Pons (tissue), 1 donor: ENCODE results near the gene PRDX6.
"Not testable (repeated sequence)": the region's sequence is repeated elsewhere in the genome, so short reads cannot be mapped to it uniquely, and the experiment has no call there.

ENCODE experiments used
- DNase-seq: peaks from one replicate; pipeline ENCODE4 v3.0.0-alpha.2; 2016; ENCODE audit warnings: low spot score

The PRDX6 gene, protein sequence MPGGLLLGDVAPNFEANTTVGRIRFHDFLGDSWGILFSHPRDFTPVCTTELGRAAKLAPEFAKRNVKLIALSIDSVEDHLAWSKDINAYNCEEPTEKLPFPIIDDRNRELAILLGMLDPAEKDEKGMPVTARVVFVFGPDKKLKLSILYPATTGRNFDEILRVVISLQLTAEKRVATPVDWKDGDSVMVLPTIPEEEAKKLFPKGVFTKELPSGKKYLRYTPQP

DNA sequence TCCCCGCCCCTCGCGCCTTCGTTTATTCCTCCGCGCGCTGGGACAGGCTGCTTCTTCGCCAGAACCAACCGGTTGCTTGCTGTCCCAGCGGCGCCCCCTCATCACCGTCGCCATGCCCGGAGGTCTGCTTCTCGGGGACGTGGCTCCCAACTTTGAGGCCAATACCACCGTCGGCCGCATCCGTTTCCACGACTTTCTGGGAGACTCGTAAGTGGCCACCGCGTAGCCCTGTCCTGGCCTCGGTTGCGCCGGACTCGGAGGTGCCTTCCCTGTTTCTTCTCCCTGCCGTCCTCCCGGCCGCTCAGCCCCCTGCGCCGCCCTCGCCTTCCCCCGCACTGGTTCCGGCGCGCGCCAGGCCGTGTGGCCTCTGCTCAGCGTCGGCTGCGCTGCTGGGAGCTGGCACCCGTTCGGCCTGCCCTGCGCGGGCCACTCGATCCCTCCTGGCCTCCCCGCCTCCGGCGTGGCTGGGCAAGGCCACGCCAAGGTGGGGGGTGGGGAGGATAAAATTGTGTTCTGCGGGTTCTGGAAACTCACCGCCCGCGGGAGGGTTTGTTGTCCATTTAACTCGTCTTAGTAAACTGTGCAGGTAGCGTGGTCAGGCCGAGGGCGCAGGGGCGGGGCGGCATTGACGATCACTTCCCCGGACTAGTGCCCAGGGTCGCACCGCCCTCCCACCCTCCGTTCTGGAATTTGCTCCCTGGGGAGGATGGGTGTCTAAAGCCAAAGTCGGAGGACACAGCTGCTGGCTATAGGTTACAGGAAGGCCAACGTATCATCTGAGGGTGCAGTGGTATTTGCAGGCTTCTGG, at the start of gene PRDX6:
Gene PRDX6, plus strand, starts transcription at position 50 of the 808 bp plus-strand sequence. Its CDS starts 63 bp downstream, at position 113.
- peak; percentile 24 for DNase-seq

DNA sequence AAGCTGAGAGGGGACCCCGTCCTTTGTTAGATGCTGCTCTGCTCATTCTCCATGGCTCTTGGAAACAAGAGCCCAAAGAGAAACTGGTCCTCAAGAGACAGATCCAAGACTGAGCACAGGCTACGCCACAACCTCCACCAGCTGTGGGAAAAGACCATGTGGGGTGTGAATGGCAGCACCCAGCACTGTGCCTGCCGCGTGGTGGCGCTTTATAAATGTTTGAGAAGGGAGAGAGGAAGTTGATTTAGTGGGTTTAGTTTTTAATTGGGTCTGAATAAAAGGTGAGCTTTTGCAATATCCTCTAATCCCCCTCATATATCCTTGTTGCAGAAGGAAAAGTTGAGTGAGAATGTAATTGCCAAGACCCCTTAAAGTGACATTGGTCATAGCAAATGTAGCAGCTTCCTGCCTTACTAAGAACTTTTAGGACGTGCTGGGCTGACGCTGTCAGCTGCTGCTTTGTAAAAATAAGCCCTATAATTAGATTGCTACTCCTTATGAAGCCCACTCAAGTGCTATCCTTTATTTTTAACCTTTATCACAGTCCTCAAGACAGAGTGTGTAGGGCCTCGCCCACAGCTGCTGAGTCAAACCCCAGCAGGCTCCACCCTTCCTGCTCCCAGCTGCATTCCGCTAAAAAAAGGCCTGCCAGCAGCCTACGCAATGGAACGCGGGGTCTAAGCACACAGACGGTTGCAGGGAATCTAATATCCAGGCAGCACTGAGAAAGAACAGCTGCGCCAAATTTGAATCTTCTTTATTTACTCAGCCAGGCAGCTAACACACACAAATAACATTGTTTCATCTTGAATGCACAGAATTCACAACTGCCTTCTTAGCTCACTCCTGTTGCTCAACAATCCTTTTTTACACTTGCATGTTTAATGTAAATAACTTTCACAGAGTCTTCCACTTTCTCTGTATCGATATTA, 47.4 kb upstream of the PRDX6 start:
- DNase-seq = peak; percentile 91

DNA sequence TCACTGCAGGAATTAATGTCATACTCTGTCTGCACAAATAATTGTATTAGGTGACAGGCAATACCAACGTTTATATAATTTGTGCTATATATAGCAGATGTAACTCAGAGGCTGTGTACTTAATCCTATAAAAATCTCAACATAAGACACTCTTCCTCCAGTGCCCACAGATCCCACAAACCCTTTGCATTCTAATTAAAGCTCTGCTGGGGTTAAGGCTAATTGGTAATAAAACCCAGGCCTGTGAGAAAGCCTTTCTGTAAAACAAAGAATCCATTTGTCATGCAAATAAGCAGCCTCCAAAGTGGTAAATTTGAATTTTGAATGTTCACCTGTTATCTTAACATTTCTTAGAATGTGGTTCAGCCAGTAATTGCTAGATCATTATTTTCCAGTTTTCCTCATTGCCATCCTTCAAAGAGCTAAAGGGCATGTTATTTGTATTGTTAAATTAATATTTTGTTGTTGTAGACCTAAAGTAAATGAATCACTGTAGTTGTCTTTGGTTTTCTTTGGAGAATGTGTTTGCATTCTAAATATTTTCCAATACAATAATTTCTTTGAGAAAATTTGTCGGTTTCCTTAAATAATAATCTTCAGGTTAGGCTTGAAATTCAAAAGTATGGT, 46.3 kb upstream of the PRDX6 start:
- no peak for DNase-seq

DNA sequence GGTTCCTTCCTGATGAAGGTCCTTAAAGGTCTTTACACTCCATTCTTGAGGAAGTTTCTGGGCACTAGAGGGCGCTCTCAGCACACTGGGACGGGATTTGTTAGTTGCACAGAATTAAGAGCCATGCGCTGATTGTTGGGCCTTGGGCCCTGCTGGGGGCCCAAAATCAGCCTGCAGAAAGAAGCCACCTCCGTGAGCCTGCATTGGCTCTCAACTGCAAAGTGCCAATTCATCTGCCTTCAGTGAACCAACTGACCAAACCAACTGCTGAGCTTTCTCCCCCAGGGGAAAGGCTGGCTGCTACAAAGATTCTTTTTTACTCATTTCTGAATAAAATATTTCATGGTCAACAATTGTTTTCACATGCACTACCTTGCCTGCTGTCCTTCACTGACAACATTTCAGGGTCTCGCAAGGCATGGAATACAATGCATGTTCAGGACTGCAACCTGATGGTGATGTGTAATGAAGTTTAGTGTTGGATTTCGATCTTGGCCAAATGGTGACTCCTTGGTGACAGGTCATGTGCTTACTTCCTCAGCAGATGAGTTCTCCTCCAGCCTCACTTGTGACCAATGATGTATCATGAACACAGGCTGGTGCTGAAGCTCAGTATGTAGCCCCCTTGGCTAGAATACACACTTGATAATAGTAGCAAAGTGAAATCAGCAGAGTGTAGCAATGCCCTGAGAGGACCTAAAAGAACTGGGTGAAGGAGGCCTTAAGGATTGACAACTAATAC, 45.7 kb upstream of the PRDX6 start:
- peak; percentile 96 for DNase-seq

DNA sequence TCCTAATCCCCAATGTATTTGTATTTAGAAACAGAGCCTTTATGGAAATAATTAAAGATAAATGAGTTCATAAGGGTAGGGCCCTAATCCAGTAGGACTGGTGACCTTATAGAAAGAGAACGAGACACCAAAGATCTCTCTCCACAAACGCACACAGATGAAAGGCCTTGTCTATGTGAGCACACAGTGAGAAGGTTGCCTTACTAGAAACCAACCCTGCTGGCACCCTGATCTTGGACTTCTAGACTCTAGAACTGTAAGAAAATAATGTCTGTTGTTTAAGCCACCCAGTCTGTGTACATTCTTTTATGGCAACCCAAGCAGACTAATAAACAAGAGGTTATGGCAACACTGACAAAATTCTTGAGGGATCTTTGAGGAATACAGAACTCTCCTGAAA, 44.8 kb upstream of the PRDX6 start:
- DNase-seq = no peak

DNA sequence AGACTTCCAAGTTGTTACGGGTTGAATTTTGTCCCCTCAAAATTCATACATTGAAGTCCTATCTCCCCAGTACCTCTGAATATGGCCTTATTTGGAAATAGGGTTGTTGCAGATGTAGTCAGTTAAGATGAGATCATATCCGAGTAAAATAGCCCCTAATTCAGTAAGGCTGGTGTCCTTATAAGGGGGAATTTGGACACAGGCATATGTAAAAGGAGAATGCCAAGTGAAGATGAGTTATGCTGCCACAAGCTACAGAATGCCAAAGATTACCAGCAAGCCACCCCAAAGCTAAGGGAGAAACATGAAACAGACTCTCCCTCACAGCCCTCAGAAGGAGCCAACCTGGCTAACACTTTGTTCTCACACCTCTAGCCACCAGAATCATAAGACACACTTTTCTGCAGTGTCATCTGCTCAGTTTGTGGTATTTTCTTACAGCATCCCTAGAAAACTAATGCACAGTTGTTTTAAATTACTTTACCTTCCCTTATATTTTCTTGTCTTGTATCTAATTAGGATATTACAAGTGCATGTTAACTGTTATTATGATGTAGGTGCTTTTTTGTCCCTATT, 43.3 kb upstream of the PRDX6 start:
- no peak for DNase-seq

DNA sequence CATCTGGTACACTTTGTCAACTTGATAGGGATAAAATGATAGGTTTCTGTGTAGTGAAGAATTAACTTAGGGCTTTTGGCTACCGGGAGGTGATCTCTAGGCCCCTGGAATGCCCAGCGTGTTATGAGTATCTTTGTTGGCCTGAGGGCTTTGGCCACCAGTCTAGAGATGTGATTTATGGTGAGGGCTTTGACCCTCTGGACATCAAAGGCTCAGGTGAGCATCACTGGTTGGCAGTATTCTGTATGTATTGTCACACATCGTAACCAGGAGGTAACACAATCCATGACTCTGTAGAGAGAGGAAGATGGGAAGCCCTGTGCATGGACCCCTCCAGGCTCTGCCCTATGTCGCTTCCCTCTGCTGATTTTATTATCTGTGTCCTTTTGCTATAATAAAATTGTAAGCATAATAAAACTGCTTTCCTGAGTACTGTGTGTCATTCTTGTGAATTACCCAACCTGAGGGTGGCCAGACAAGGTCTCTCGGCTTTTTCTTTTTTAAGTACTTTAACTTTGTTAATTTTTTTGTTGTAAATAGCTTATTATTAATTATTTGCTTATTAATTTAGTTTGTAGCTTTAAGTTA, 40.2 kb upstream of the PRDX6 start:
- DNase-seq = no peak

DNA sequence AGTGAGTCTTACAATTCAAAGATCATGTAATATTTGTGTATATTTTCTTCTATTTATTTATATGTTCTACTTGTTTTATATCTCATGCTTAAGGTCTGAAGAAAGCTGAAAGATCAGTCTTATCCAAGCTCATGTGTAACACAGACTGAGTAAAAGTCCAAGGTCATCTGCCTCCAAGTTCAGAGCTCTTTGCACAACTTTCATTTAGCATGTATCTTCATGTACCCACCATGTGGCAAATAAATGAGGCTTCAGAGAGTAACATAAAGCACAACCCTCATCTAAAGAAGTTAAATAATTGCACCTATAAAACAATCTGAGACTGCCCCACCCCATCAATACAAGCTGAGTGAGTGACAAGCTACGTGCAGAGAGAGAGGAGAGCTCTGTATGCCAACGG, 38.5 kb upstream of the PRDX6 start:
- no peak for DNase-seq

DNA sequence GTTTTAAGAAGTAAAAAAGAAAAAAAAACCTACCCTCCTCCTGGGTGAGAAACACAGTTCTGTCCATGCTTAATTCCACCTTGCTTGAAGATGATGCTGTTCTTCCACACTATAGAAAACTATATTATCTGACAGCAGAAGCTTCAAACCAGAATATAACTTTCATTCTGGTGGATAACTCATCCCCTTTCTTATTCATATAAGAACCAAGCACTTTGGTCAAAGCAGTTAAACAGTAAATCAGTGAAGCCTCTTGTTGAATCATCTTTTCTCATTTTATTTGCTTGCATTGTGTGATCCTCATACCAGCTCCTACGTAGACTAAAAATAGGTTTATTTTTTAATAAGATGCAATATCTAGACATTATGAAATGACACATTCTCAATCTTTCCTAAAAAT, 36.7 kb upstream of the PRDX6 start:
- no peak for DNase-seq

DNA sequence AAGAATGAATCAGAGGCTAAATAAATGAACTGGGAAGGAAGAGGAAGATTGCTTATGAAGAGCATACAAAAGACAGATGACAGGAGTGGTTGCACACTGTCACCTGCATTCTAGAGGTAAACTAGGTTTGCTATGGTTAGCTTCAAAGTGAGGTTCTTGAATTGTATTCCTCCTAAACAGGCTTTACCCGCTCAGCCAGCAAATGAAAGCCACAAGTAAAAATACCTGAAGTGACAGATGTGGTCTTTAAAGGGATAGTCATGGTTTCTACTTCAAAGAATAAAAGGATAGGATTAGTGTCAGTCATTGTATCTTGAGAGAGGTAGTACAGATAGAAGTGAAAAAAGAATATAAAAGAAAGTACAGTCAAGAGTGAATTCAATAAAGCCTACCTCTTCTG, 32.4 kb upstream of the PRDX6 start:
- DNase-seq = no peak

DNA sequence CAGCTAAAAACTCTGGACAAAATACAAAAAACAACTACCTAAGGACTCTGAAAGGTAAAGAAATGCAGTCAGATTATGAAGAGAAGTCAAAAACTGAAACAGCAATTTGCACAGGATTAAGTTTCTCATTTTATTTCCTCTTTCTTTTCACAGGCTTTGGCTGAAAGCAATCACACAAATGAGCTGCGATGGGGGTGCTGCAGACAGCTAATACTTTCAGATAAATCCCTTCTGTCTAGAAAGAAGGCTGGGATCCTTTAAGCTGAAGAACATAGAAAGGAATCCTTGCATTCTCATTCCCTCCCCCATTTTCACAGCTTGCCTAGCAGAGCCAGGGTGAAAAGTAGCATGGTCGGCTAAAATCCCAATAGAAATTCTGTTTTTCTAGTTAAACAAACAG, 32.0 kb upstream of the PRDX6 start:
- DNase-seq = no peak

DNA sequence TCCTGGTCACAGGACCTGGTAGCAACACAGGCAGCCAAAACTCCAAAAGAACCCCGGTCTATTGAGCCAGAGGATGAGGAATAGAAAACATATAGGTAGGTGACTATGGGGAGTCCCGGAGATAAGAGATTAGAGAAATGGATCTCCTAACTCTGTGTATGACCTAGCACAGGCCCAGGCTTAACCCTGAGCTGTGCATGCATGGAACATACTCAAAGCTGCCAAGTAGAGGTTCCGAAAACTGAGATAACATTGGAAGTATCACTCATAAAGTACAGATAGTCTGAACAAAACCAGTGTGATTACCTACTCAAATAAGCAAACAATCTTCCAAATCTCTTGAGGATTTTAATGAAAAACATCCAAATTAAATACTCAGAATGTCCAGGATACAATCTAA, 31.5 kb upstream of the PRDX6 start:
- no peak for DNase-seq

DNA sequence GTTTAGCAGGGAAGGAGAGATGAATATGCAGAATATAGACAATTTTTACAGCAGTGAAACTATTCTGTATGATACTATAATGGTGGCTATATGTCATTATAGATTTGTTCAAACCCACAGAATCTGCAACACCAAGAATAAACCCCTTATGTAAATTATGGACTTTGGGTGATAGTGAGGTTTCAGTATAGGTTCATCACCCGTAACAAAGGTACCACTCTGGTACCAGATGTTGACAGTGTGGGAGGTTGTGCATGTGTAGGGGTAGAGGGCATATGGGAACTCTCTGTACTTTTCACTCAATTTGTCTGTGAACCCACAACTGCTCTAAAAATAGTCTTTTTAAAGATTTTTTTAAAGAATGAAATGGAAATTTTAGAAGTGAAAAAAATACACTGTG, 29.9 kb upstream of the PRDX6 start:
- DNase-seq = no peak

DNA sequence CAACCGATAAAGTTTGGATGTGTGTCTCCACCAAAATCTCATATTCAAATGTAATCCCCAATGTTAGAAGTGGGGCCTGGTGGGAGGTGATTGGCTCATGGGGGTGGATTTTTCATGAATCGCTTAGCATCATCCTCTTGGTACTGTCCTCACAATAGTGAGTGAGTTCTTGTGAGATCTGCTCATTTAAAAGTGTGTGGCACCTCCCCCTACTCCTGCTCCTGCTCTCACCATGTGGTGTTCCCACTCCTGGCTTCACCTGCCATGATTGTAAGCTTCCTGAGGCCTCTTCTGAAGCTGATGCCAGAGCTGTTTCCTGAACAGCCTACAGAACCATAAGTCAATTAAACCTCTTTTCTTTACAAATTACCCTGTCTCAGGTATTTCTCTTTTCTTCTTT, 28.2 kb upstream of the PRDX6 start:
- no peak for DNase-seq

DNA sequence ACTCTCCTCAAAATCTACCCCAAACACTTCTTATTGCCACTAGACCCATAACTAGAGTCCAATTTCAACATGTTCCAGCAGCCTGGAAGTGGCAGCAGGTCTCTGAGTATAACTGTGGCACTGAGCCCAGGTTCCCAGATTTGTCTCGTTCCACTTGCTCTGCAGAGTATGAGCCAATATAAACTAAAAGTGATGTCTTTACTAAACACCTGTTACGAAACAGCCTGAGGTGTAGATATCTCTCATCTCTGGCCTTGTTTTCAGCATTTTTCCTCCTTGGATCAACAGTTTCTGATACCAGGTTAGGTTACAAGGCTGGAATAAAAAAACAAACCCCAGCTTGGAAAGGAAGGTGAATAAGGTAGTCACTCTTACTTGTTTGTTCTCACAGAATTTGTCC, 25.2 kb upstream of the PRDX6 start:
- peak; percentile 20 for DNase-seq

DNA sequence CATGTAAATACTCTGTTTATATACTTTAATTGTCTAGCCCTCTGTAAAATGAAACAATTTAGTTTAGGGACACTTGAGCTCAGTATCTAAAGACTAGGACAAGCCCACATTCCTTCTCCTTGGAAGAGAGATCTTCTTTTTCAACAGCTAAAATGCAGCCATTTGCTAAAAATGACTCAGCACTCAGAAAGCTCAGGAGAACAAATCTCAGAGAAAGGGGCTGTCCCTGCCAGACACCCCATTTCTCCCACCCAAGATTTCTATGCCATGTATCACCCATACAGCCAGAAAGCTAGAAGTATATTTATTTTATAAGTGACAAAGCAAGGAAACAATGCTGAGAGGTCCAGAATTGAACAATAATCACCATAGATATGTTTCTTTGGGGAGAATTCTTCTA, 23.2 kb upstream of the PRDX6 start:
- no peak for DNase-seq

DNA sequence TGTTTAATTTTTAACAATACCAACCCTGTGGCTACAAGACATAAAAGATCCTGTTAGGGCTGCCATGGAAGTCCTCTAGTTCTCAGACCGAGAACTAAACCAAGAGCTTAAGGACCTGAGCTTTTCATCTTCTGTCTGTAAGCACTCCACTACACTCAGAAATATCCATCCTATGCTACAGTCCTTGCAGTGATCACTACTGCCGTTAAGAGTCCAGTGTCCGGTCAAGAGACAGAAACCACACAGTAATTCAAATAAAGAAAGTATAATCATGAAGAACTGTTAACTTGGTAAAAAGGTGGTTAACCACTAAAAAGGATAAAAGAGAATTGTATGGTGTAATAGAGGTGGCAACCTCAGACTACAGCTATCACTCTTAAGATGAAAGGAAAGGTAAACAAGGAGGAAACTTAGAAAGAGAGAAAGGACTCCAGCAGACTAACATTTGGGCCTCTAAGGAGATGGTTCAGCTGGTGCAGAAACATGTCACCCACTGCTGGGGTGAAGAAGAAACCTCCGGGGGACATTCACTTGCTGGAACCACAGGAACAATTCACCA, 22.1 kb upstream of the PRDX6 start:
- no peak for DNase-seq

DNA sequence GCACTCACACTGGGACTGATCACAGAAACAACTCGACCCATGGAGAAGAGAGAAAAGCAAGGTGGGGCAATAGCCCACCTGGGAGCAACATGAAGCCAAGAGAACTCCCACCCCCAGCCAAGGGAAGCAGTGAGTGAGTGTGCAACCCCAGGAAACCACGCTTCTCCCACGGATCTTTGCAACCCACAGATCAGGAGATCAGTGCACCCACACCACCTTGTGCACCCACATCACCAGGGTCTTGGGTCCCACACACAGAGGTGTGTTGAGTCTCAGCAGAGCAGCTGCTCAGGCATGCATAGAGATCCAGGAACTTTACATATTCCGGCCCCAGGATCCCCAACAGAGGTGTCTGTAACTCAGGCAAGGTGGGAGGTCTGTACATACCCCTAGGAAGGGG, 17.2 kb upstream of the PRDX6 start:
- DNase-seq = no peak

DNA sequence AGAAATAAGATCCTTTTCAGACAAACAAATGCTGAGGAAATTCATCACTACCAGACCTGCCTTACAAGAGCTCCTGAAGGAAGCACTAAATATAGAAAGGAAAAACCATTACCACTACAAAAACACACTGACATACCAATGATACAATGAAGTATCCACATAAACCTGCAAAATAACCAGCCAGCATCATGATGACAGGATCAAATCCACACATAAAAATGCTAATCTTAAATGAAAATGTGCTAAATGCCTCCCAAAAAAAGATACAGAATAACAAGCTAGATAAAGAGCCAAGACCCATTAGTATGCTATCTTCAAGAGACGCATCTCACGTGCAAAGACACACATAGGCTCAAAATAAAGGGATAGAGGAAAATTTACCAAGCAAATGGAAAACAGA, 14.5 kb upstream of the PRDX6 start:
- not testable (repeated sequence) for DNase-seq

DNA sequence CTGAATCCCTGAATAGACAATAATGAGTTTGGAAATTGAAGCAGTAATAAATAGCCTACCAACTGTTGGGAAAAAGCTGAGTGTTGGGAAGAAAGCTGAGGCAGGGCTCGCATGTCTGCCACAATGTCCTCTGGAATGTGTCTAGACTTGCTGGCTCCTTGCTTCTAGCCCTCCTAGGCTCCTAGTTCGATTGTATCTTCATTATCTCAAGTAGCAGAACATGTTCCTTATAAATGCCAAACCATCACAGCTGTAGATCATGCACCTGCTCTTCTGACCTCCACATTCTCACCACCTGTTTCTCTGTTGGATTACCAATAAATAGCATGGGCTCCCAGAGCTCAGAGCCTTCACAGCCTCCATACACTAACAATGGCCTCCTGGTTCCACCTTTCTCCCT, 12.9 kb upstream of the PRDX6 start:
- not testable (repeated sequence) for DNase-seq
